ACHN (cell line): ENCODE measurements around the gene MEGF6.
A peak's percentile ranks its signal among the peaks of the same experiment; 100 is the strongest.

Source experiments
- DNase-seq: peaks from one replicate; pipeline ENCODE4 v3.0.0-alpha.2; 2015
- in situ Hi-C: cut with HindIII; loops from 2 replicates; pipeline ENCODE4 v1.10.0; 2017; ENCODE audit warnings: low sequenced_read_pairs, low pct_ligation_motif_present, low pct_unique_long_range_greater_than_20kb

The MEGF6 gene

GRCh38 chr1:3617806-3618345 is 6.6 kb upstream of the MEGF6 start:
- DNase-seq = no peak
- in situ Hi-C loops = no loop called here

GRCh38 chr1:3616861-3617260 is 5.6 kb upstream of the MEGF6 start:
- no peak for DNase-seq
- in situ Hi-C loops = no loop called here

- peak; percentile 26 for DNase-seq
- in situ Hi-C loops = no loop called here
Measured at GRCh38 chr1:3614755-3615742, 3.7 kb upstream of the MEGF6 start.

- no peak for DNase-seq
Measured at GRCh38 chr1:3612123-3612522, 815 bp upstream of the MEGF6 start.

GRCh38 chr1:3610527-3611169 is 660 bp downstream of the MEGF6 start:
- in situ Hi-C loops = no loop called here
- no peak for DNase-seq

More at GRCh38 chr1:3612123-3612522, 815 bp upstream of the MEGF6 start:
- in situ Hi-C loops = no loop called here

- no peak for DNase-seq
Measured at GRCh38 chr1:3609769-3610526, 1.4 kb downstream of the MEGF6 start.

GRCh38 chr1:3609016-3609768 is 2.1 kb downstream of the MEGF6 start:
- in situ Hi-C loops = no loop called here
- no peak for DNase-seq

More at GRCh38 chr1:3609769-3610526, 1.4 kb downstream of the MEGF6 start:
- in situ Hi-C loops = no loop called here

GRCh38 chr1:3608154-3608553 is 3.2 kb downstream of the MEGF6 start:
- no peak for DNase-seq
- in situ Hi-C loops = no loop called here

- no peak for DNase-seq
- in situ Hi-C loops = no loop called here
Measured at GRCh38 chr1:3607703-3608065, 3.6 kb downstream of the MEGF6 start.

- in situ Hi-C loops = no loop called here
- DNase-seq = no peak
Measured at GRCh38 chr1:3606779-3607702, 4.3 kb downstream of the MEGF6 start.

GRCh38 chr1:3604997-3605823 is 6.1 kb downstream of the MEGF6 start:
- in situ Hi-C loops = no loop called here
- no peak for DNase-seq

GRCh38 chr1:3604468-3604974 is 6.8 kb downstream of the MEGF6 start:
- no peak for DNase-seq
- in situ Hi-C loops = no loop called here

- DNase-seq = no peak
- in situ Hi-C loops = no loop called here
Measured at GRCh38 chr1:3603571-3604467, 7.5 kb downstream of the MEGF6 start.

GRCh38 chr1:3603156-3603555 is 8.2 kb downstream of the MEGF6 start:
- in situ Hi-C loops = no loop called here
- no peak for DNase-seq

GRCh38 chr1:3602375-3602774 is 8.9 kb downstream of the MEGF6 start:
- in situ Hi-C loops = no loop called here
- DNase-seq = no peak
